CD4-positive, alpha-beta T cell treated with Interleukin-15 for 1 hour (primary cell): ENCODE data around the gene LYRM9.
"Not testable (repeated sequence)": the region's sequence is repeated elsewhere in the genome, so short reads cannot be mapped to it uniquely, and the experiment has no call there.

Experiments used
- DNase-seq: peaks from one replicate; pipeline ENCODE4 v3.0.0-alpha.2; 2020

LYRM9 gene

GRCh38 chr17:27837769-27838168 is 55.4 kb downstream of the LYRM9 start:
- DNase-seq, result not testable (repeated sequence)

- no peak for DNase-seq
Measured at GRCh38 chr17:27836651-27837050, 56.5 kb downstream of the LYRM9 start.

- DNase-seq, result no peak
Measured at GRCh38 chr17:27834571-27834970, 58.6 kb downstream of the LYRM9 start.

- no peak for DNase-seq
Measured at GRCh38 chr17:27832831-27833230, 60.3 kb downstream of the LYRM9 start.

GRCh38 chr17:27829888-27830287 is 63.3 kb downstream of the LYRM9 start:
- DNase-seq, result not testable (repeated sequence)

- DNase-seq, result not testable (repeated sequence)
Measured at GRCh38 chr17:27829143-27829711, 63.9 kb downstream of the LYRM9 start.
